ENCODE data around the gene ABHD11.

The ABHD11 gene

GRCh38 chr7:73700581-73701134 is 37.9 kb downstream of the ABHD11 start:
- no peak for DNase-seq

GRCh38 chr7:73700069-73700423 is 38.6 kb downstream of the ABHD11 start:
- no peak for DNase-seq

- DNase-seq: no peak
Measured at GRCh38 chr7:73699370-73700068, 39.1 kb downstream of the ABHD11 start.

- DNase-seq: no peak
Measured at GRCh38 chr7:73698410-73698809, 40.2 kb downstream of the ABHD11 start.

- no peak for DNase-seq
Measured at GRCh38 chr7:73696372-73696771, 42.2 kb downstream of the ABHD11 start.

- DNase-seq: no peak
Measured at GRCh38 chr7:73690646-73691045, 48.0 kb downstream of the ABHD11 start.

- no peak for DNase-seq
Measured at GRCh38 chr7:73688288-73688687, 50.3 kb downstream of the ABHD11 start.

Data from hematopoietic multipotent progenitor cell treated with erythropoietin and hydrocortisone succinate and interleukin-3 and kit ligand, for 8 days (in vitro differentiated cells).